Esophagus (tissue), 2 donors: ENCODE measurements around the gene TAX1BP3. TPM values are rescaled to one million over a fixed set of nuclear protein-coding genes. Genes with fewer than 3 reads are reported as not detected.

Source experiments
- H3K27ac ChIP-seq, 2 donors: one replicate each; pipeline ENCODE4 v1.5.1; 2013; ENCODE audit warnings: low read depth in 2 of 2, mild to moderate bottlenecking in 2 of 2, inconsistent platforms in 1 of 2, low read length in 1 of 2, moderate library complexity in 1 of 2
- H3K27me3 ChIP-seq, 2 donors: one replicate each; pipeline ENCODE4 v1.6.1; 2013; ENCODE audit warnings: low read length in 2 of 2, control low read depth in 1 of 2, mild to moderate bottlenecking in 1 of 2; ENCODE audit not compliant: insufficient read depth in 2 of 2, control insufficient read depth in 1 of 2
- H3K36me3 ChIP-seq, 2 donors: one replicate each; pipeline ENCODE4 v1.6.1; 2013; ENCODE audit warnings: low read length in 1 of 2; ENCODE audit not compliant: control insufficient read depth in 2 of 2, insufficient read depth in 2 of 2
- H3K4me1 ChIP-seq, 2 donors: one replicate each; pipeline ENCODE4 v1.6.1; 2013; ENCODE audit warnings: low read length in 1 of 2; ENCODE audit not compliant: control insufficient read depth in 2 of 2, insufficient read depth in 2 of 2
- H3K4me3 ChIP-seq, 2 donors: one replicate each; pipeline ENCODE4 v1.5.1; 2013; ENCODE audit warnings: low read length in 2 of 2, mild to moderate bottlenecking in 2 of 2, low read depth in 1 of 2, moderate library complexity in 1 of 2
- H3K9me3 ChIP-seq, 2 donors: one replicate each; pipeline ENCODE4 v1.6.1; 2013; ENCODE audit warnings: mild to moderate bottlenecking in 2 of 2, low read depth in 1 of 2, low read length in 1 of 2, moderate library complexity in 1 of 2; ENCODE audit not compliant: control insufficient read depth in 2 of 2, insufficient read depth in 1 of 2
- WGBS, 2 donors: extraction: QIAGEN DNeasy Blood & Tissue Kit; methylation state at CpG; one replicate each; pipeline ENCODE4 v1.1.7; 2013; 5-methylcytosine and 5-hydroxymethylcytosine counted together
- polyA plus RNA-seq, 2 donors: library from polyadenylated mRNA; stranded (reverse); fragments of 200-250 nt; gene quantifications; one replicate each; pipeline ENCODE4 v1.2.3, GENCODE V29; 2013
- donor health status: healthy with polysubstance abuse.
- donor health status: Bipolar disorder and iron deficiency.

The TAX1BP3 gene
- polyA plus RNA-seq, 2 donors = 158 to 248 TPM

- H3K9me3 ChIP-seq = no peaks in the 10 kb centered on the region
- 0 to 1% methylated on average over 65 to 68 of the region's 68 CpGs for WGBS, 2 donors
- no peaks in the 10 kb centered on the region for H3K4me1 ChIP-seq
- H3K36me3 ChIP-seq = peaks cover 0 to 8% of the 10 kb centered on the region in 2 donors
- H3K27ac ChIP-seq = peak within 1 kb of the TSS; percentile 95 to 99
- H3K27me3 ChIP-seq = no peaks in the 10 kb centered on the region
- peak within 1 kb of the TSS; percentile 67 to 85 for H3K4me3 ChIP-seq
Measured at GRCh38 chr17:3636154-3636907, 32.0 kb downstream of the TAX1BP3 start, which contains the start of the genes CTNS and SHPK. Gene CTNS (plus strand): TSS chr17:3636760. CDS start chr17:3640207, 3,447 bp downstream. Gene SHPK (minus strand): TSS chr17:3636250. CDS start chr17:3636219, 31 bp downstream.

GRCh38 chr17:3635474-3636153 lies 32.8 kb downstream of the TAX1BP3 start:
- H3K27ac ChIP-seq = peak overlapping the region; percentile 95 to 99
- peaks cover 0 to 4% of the 10 kb centered on the region in 2 donors for H3K36me3 ChIP-seq
- H3K9me3 ChIP-seq = no peaks in the 10 kb centered on the region
- H3K4me1 ChIP-seq = no peaks in the 10 kb centered on the region
- 18 to 19% methylated on average over 37 to 38 of the region's 38 CpGs for WGBS, 2 donors
- H3K27me3 ChIP-seq = no peaks in the 10 kb centered on the region
- peak overlapping the region; percentile 67 to 85 for H3K4me3 ChIP-seq

- no peaks in the 10 kb centered on the region for H3K9me3 ChIP-seq
- no peaks in the 10 kb centered on the region for H3K4me1 ChIP-seq
- H3K36me3 ChIP-seq = peaks cover 10 to 14% of the 10 kb centered on the region in 2 donors
- H3K27me3 ChIP-seq = no peaks in the 10 kb centered on the region
- no peak overlapping the region for H3K4me3 ChIP-seq
- no peak overlapping the region for H3K27ac ChIP-seq
- 96 to 98% methylated on average over 7 of the region's 7 CpGs for WGBS, 2 donors
Measured at GRCh38 chr17:3632287-3632686, 36.1 kb downstream of the TAX1BP3 start.

- no peaks in the 10 kb centered on the region for H3K9me3 ChIP-seq
- no peaks in the 10 kb centered on the region for H3K4me1 ChIP-seq
- no peaks in the 10 kb centered on the region for H3K27me3 ChIP-seq
- 89 to 91% methylated on average over 10 of the region's 10 CpGs for WGBS, 2 donors
- peaks cover 10 to 14% of the 10 kb centered on the region in 2 donors for H3K36me3 ChIP-seq
- no peak overlapping the region for H3K27ac ChIP-seq
- H3K4me3 ChIP-seq = no peak overlapping the region
Measured at GRCh38 chr17:3630781-3631180, 37.6 kb downstream of the TAX1BP3 start.

- 84 to 92% methylated on average over 11 of the region's 11 CpGs for WGBS, 2 donors
- Histone ChIP-seq H3K9me3 (no peaks in the 10 kb centered on the region), H3K4me1 (no peaks in the 10 kb centered on the region), H3K4me3 (no peak overlapping the region), H3K36me3 (peaks cover 25 to 33% of the 10 kb centered on the region in 2 donors), H3K27ac (no peak overlapping the region), H3K27me3 (no peaks in the 10 kb centered on the region)
Measured at GRCh38 chr17:3627769-3628167, 40.6 kb downstream of the TAX1BP3 start.

- WGBS, 2 donors = 73 to 85% methylated on average over 16 of the region's 16 CpGs
- Histone ChIP-seq H3K4me1 (no peaks in the 10 kb centered on the region), H3K27me3 (no peaks in the 10 kb centered on the region), H3K9me3 (no peaks in the 10 kb centered on the region), H3K27ac (no peak overlapping the region), H3K36me3 (peaks cover 27 to 36% of the 10 kb centered on the region in 2 donors), H3K4me3 (no peak overlapping the region)
Measured at GRCh38 chr17:3626831-3627768, 41.3 kb downstream of the TAX1BP3 start.

GRCh38 chr17:3622977-3623594 lies 45.3 kb downstream of the TAX1BP3 start:
- peaks cover 18 to 29% of the 10 kb centered on the region in 2 donors for H3K36me3 ChIP-seq
- H3K27ac ChIP-seq = no peak overlapping the region
- 96% methylated on average over 16 of the region's 16 CpGs for WGBS, 2 donors
- H3K27me3 ChIP-seq = no peaks in the 10 kb centered on the region
- H3K9me3 ChIP-seq = no peaks in the 10 kb centered on the region
- no peaks in the 10 kb centered on the region for H3K4me1 ChIP-seq
- no peak overlapping the region for H3K4me3 ChIP-seq

GRCh38 chr17:3621146-3621720 lies 47.1 kb downstream of the TAX1BP3 start:
- H3K36me3 ChIP-seq = peaks cover 22 to 29% of the 10 kb centered on the region in 2 donors

More at GRCh38 chr17:3621146-3621720, 47.1 kb downstream of the TAX1BP3 start:
- WGBS, 2 donors = 94 to 96% methylated on average over 8 of the region's 8 CpGs
- no peaks in the 10 kb centered on the region for H3K4me1 ChIP-seq
- no peaks in the 10 kb centered on the region for H3K9me3 ChIP-seq
- no peaks in the 10 kb centered on the region for H3K27me3 ChIP-seq
- no peak overlapping the region for H3K27ac ChIP-seq
- H3K4me3 ChIP-seq = no peak overlapping the region
